Smooth muscle cell (in vitro differentiated cells): ENCODE measurements around the gene DVL1. TPM values are rescaled to one million over a fixed set of nuclear protein-coding genes. Genes with fewer than 3 reads are reported as not detected.

Source experiments
- DNase-seq: peaks from one replicate; lab custom pipeline; 2025; ENCODE audit not compliant: unreplicated experiment; lab: John Stamatoyannopoulos, UW
- H2AFZ ChIP-seq: fragments of 200-600 bp; sonication (generic); 2 replicates; pipeline ENCODE4 v1.6.0; 2016; ENCODE audit warnings: antibody characterized with exemption, low read depth, mild to moderate bottlenecking
- H3F3A ChIP-seq: fragments of 200-600 bp; sonication (generic); 2 replicates; pipeline ENCODE4 v1.6.0; 2017; ENCODE audit warnings: antibody characterized with exemption, low read depth
- H3K27ac ChIP-seq: fragments of 200-600 bp; sonication (generic); 2 replicates; pipeline ENCODE4 v1.5.1; 2016; ENCODE audit warnings: low read depth, mild to moderate bottlenecking
- H3K27me3 ChIP-seq: fragments of 200-600 bp; sonication (generic); 2 replicates; pipeline ENCODE4 v1.6.1; 2016; ENCODE audit warnings: low read depth, mild to moderate bottlenecking
- H3K36me3 ChIP-seq: fragments of 200-600 bp; sonication (generic); 2 replicates; pipeline ENCODE4 v1.5.1; 2016; ENCODE audit warnings: low read depth
- H3K4me1 ChIP-seq: fragments of 200-600 bp; sonication (generic); 2 replicates; pipeline ENCODE4 v1.5.1; 2016; ENCODE audit warnings: low read depth
- H3K4me2 ChIP-seq: fragments of 200-600 bp; sonication (generic); 2 replicates; pipeline ENCODE4 v1.6.0; 2016; ENCODE audit warnings: mild to moderate bottlenecking
- H3K4me3 ChIP-seq: fragments of 200-600 bp; sonication (generic); 2 replicates; pipeline ENCODE4 v1.5.1; 2016; ENCODE audit warnings: mild to moderate bottlenecking
- H3K79me2 ChIP-seq: fragments of 200-600 bp; sonication (generic); 2 replicates; pipeline ENCODE4 v1.6.0; 2016; ENCODE audit warnings: low read depth, mild to moderate bottlenecking
- H3K9ac ChIP-seq: fragments of 200-600 bp; sonication (generic); 2 replicates; pipeline ENCODE4 v1.6.0; 2016; ENCODE audit warnings: low read depth
- H3K9me3 ChIP-seq: fragments of 200-600 bp; sonication (generic); replicated peaks from 2 replicates; pipeline ENCODE4 v1.5.1; 2016; ENCODE audit warnings: low read depth
- H4K20me1 ChIP-seq: fragments of 200-600 bp; sonication (generic); 2 replicates; pipeline ENCODE4 v1.6.0; 2016; ENCODE audit warnings: low read depth
- CTCF ChIP-seq: fragments of 200-600 bp; sonication (generic); IDR thresholded peaks from 2 replicates; pipeline ENCODE4 v1.5.1; 2017; ENCODE audit warnings: borderline replicate concordance, mild to moderate bottlenecking, antibody characterized with exemption; ENCODE audit not compliant: insufficient read depth, poor library complexity, severe bottlenecking
- WGBS: methylation state at CpG from one replicate; pipeline ENCODE4 v1.1.7; 2016; ENCODE audit warnings: low lambda C conversion rate; 5-methylcytosine and 5-hydroxymethylcytosine counted together
- polyA plus RNA-seq: library from polyadenylated mRNA; unstranded; fragments of >200 nt; fragmentation: Nextera tagmentation; extraction: Ambion mirVana; gene quantifications from 2 replicates; pipeline ENCODE4 v1.2.1, GENCODE V29; 2016
- total RNA-seq: library from RNA; depleted of rRNA; stranded (reverse); fragments of >200 nt; gene quantifications from 2 replicates; pipeline ENCODE4 v1.2.3, GENCODE V29; 2014

The DVL1 gene
- total and polyA plus RNA-seq, 2 experiments from 2014 or later = 28.5 to 28.7 TPM

- no peaks in the 10 kb centered on the region for H3K9me3 ChIP-seq
- 94% methylated on average over 15 of the region's 15 CpGs for WGBS
- H3K4me1 ChIP-seq = peaks cover 13% of the 10 kb centered on the region
- H3K4me3 ChIP-seq = no peak overlapping the region
- no peak overlapping the region for H3K9ac ChIP-seq
- no peaks in the 10 kb centered on the region for H3K36me3 ChIP-seq
- H3F3A ChIP-seq = no peaks in the 10 kb centered on the region
- no peak overlapping the region for H3K27ac ChIP-seq
- H4K20me1 ChIP-seq = peaks cover 28% of the 10 kb centered on the region
- peaks cover 34% of the 10 kb centered on the region for H3K79me2 ChIP-seq
- no peak for TF ChIP-seq CTCF
- H3K27me3 ChIP-seq = no peaks in the 10 kb centered on the region
- no peak overlapping the region for H3K4me2 ChIP-seq
- no peak overlapping the region for H2AFZ ChIP-seq
- no peak for DNase-seq
These were observed 21.0 kb downstream of the DVL1 start for GRCh38 chr1:1328254-1328653.

GRCh38 chr1:1327291-1327690, 21.9 kb downstream of the DVL1 start:
- WGBS = 94% methylated on average over 39 of the region's 40 CpGs

GRCh38 chr1:1326075-1326605, 23.1 kb downstream of the DVL1 start:
- Histone ChIP-seq H3K79me2 (peaks cover 53% of the 10 kb centered on the region), H3K9me3 (no peaks in the 10 kb centered on the region), H3K9ac (peak overlapping the region; percentile 95), H3K4me1 (peaks cover 13% of the 10 kb centered on the region), H3F3A (no peaks in the 10 kb centered on the region), H3K27me3 (no peaks in the 10 kb centered on the region), H4K20me1 (peaks cover 45% of the 10 kb centered on the region), H3K4me2 (peak overlapping the region; percentile 90), H3K36me3 (no peaks in the 10 kb centered on the region), H2AFZ (no peak overlapping the region), H3K27ac (peak overlapping the region; percentile 24), H3K4me3 (no peak overlapping the region)
- DNase-seq = no peak
- 90% methylated on average over 8 of the region's 8 CpGs for WGBS
- no peak for TF ChIP-seq CTCF

More at GRCh38 chr1:1327291-1327690, 21.9 kb downstream of the DVL1 start:
- H3K27ac ChIP-seq = no peak overlapping the region
- H3K4me3 ChIP-seq = no peak overlapping the region
- no peaks in the 10 kb centered on the region for H3K36me3 ChIP-seq
- no peaks in the 10 kb centered on the region for H3F3A ChIP-seq
- DNase-seq = no peak
- no peak overlapping the region for H3K4me2 ChIP-seq
- H3K4me1 ChIP-seq = peaks cover 13% of the 10 kb centered on the region
- no peak overlapping the region for H3K9ac ChIP-seq
- H4K20me1 ChIP-seq = peaks cover 34% of the 10 kb centered on the region
- H2AFZ ChIP-seq = no peak overlapping the region
- TF ChIP-seq CTCF = no peak
- no peaks in the 10 kb centered on the region for H3K27me3 ChIP-seq
- no peaks in the 10 kb centered on the region for H3K9me3 ChIP-seq
- peaks cover 42% of the 10 kb centered on the region for H3K79me2 ChIP-seq
